ENCODE measurements around the gene IZUMO4. TPM values are rescaled to one million over a fixed set of nuclear protein-coding genes. Genes with fewer than 3 reads are reported as not detected.
A peak's percentile ranks its signal among the peaks of the same experiment; 100 is the strongest.

The IZUMO4 gene
- total and polyA plus RNA-seq, 10 of the 15 experiments (the other 5 are each of a cell fraction or from before 2014, with no cell fraction given), result 0.53 to 27.1 (median 7.5) TPM

- TF ChIP-seq ZBTB11 (CRISPR knock-in tag; IDR thresholded peaks at IDR 0.05), result no peak
- no peak for TF ChIP-seq ZNF274 (IDR thresholded peaks at IDR 0.05; ENCODE audit: insufficient read depth, insufficient read length)
- TF ChIP-seq MTA3 (IDR thresholded peaks at IDR 0.05; ENCODE audit: borderline replicate concordance, low read length), result no peak
- no peak for TF ChIP-seq ZSCAN29 (IDR thresholded peaks at IDR 0.05)
- TF ChIP-seq, protein P1, sequence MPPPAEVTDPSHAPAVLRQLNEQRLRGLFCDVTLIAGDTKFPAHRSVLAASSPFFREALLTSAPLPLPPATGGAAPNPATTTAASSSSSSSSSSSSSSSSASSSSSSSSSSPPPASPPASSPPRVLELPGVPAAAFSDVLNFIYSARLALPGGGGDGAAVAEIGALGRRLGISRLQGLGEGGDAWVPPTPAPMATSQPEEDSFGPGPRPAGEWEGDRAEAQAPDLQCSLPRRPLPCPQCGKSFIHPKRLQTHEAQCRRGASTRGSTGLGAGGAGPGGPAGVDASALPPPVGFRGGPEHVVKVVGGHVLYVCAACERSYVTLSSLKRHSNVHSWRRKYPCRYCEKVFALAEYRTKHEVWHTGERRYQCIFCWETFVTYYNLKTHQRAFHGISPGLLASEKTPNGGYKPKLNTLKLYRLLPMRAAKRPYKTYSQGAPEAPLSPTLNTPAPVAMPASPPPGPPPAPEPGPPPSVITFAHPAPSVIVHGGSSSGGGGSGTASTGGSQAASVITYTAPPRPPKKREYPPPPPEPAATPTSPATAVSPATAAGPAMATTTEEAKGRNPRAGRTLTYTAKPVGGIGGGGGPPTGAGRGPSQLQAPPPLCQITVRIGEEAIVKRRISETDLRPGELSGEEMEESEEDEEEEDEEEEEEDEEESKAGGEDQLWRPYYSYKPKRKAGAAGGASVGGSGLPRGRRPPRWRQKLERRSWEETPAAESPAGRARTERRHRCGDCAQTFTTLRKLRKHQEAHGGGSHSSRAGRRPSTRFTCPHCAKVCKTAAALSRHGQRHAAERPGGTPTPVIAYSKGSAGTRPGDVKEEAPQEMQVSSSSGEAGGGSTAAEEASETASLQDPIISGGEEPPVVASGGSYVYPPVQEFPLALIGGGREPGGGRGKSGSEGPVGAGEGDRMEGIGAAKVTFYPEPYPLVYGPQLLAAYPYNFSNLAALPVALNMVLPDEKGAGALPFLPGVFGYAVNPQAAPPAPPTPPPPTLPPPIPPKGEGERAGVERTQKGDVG (CRISPR knock-in tag; IDR thresholded peaks at IDR 0.05), result no peak
- no peak for TF ChIP-seq NRF1 (conservative IDR thresholded peaks at IDR 0.05; ENCODE audit: low read depth, low read length)
- TF ChIP-seq NFYB (IDR thresholded peaks at IDR 0.05; ENCODE audit: insufficient read depth, low read depth, low read length), result no peak
- no peak for TF ChIP-seq ZNF24 (IDR thresholded peaks at IDR 0.05)
- TF ChIP-seq RAD51 (IDR thresholded peaks at IDR 0.05), result no peak
- no peak for TF ChIP-seq E2F8 (IDR thresholded peaks at IDR 0.05; ENCODE audit: low read depth, partially characterized antibody)
- TF ChIP-seq, protein P2, sequence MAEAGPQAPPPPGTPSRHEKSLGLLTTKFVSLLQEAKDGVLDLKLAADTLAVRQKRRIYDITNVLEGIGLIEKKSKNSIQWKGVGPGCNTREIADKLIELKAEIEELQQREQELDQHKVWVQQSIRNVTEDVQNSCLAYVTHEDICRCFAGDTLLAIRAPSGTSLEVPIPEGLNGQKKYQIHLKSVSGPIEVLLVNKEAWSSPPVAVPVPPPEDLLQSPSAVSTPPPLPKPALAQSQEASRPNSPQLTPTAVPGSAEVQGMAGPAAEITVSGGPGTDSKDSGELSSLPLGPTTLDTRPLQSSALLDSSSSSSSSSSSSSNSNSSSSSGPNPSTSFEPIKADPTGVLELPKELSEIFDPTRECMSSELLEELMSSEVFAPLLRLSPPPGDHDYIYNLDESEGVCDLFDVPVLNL (IDR thresholded peaks at IDR 0.05; ENCODE audit: low read depth, low read length), result no peak
- no peak for TF ChIP-seq CHD4 (IDR thresholded peaks at IDR 0.05)
- no peak for TF ChIP-seq BRCA1 (IDR thresholded peaks at IDR 0.05; ENCODE audit: low read depth, low read length)
- no peak for TF ChIP-seq HDGF (IDR thresholded peaks at IDR 0.05)
- TF ChIP-seq POU2F2 (IDR thresholded peaks at IDR 0.05; ENCODE audit: borderline replicate concordance, low read depth, low read length), result peak; percentile 15; the same call in 1 of the 3 replicates
- TF ChIP-seq CTCF (IDR thresholded peaks at IDR 0.05 in 2 of 3, conservative IDR thresholded peaks at IDR 0.05 in 1 of 3; ENCODE audit: control insufficient read depth in 2 of 3, extremely low read depth in 1 of 3, insufficient read depth in 1 of 3, low read depth in 3 of 3, low read length in 3 of 3), result no peak
Measured at GRCh38 chr19:2049741-2050348, 46.9 kb upstream of the IZUMO4 start (continued).

All from GM12878 (cell line).